NCI-H2227 treated with DMSO at 0.1 percent for 48 hours (cell line): ENCODE results near the gene MGLL.

ENCODE experiments used
- DNase-seq: peaks from one replicate; lab custom pipeline; 2025; lab: John Stamatoyannopoulos, UW

Gene MGLL

DNA sequence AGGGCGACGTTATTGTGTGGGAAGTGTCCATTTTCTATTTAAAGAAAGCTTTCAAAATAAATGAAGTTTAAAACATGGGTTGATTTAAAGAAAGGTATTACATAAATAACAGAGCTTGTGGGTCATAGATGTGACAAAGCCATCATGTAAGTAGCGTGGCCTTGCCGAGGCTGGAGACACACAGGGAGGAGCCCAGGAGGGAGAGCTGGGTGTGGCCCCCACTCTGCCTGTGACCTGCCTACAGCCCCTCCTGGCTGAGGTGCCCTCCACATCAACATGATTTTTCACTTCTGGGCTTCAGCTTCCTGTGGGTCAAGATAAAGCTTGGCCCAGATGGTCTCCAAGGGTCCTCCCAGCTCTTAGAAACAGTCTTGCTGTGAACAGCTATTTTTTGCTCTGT lies 12.5 kb upstream of the MGLL start:
- DNase-seq: no peak

DNA sequence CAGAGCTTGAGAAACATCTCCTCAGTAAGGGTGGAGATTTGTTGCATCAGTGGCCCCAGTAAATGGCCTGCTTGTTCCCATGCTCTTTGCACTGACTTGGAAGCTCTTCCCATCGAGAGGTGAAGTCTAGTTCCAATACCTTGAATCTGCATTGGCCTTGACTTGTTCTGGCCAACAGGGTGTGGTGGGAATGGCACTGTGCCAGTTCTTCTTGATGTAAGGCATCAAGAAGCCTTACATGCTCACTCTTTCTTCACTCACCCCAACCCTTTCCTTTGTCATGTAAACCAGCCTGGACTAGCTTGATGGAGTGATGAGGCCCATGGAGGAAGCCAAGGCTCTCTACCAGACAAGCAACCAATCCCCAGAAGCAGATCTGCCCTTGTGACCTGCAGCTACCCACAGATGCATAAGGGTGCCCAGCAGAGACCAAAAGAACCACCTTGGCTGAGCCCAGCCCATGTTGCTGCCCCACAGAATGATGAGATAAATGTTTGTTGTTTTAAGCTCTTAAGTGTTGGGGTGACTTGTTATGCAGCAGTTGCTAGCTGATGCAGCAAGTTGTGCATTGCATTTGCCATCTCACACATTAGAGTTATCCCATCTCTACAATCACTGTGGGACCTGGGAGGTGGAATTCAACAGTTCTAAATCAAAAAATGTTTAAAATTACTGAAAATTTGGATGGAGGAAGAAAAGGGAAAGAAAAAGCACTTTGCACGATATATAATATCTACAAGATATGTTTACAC lies 11.1 kb upstream of the MGLL start:
- no peak for DNase-seq

DNA sequence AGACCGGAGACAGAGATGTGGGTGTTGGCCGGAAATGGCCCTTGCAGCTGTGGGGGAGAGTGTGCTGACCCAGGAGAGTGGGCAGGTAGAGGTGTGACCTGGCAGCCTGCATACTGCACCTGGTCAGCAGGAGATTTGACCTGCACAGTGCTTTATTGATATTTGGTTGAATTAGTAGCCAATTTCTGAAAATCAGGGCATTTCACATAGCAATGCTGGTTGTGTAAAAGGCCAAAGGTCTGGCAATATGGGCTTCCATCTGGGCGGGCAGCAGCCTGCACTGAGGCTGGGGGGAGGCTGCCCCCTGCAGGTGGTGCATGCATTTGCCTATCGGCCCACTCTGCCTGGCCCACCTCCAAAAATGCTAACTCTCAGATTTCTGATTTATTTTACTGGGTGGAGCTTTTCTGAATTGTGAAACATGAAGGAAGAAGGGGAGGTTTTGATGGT lies 9.4 kb upstream of the MGLL start:
- DNase-seq: no peak

DNA sequence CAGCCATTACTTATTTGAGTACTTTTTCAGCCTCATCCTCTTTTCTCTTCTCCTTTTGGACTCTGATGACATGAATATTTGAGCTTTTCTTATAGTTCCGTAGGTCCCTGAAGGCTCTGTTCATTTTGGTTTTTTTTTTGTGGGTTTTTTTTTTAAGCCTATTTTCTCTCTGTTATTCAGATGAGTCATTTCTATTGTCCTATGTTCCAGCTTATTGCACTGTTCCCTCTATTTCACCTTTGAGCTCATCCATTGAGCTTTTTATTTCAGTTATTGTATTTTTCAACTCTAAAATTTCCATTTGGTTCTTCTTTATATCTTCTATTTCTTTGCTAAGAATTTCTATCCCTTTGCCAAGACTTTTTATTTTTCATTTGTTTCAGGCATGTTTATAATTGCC lies 7.2 kb upstream of the MGLL start:
- no peak for DNase-seq

DNA sequence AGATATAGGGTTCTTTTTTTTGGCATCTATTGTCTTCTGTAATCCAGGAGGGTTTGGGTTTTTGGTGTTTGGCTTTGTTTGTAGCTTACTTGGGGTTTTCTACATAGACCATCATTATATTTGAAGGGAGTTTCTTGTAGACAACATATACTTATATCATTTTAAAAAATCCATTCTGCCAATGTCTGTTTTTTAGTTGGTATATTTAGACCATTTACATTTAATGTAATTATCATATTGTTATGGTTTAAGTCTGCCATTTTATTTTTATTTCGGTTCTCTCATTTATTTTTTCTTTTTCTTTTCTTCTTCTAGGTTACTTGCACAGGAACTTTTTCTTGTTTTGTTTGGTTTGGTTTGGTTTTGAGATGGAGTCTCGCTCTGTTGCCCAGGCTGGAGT lies 5.5 kb upstream of the MGLL start:
- DNase-seq: no peak

DNA sequence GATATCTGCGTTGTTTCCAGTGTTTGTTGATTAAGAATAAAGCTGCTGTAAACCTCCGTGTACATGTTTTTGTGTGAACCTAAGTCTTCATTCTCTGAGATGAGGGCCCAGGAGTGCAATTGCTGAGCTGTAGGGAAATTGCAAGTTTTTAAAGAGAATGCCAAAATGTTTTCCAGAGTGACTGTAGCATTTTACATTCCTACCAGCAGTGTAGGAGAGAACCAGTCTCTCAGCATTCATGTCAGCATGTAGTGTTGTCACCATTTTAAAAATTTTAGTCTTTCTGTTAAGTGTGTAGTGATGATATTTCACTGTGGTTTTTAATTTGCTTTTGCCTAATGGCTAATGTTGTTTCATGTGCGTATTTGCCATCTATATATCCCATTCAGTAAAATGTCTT lies 3.4 kb upstream of the MGLL start:
- DNase-seq: no peak

DNA sequence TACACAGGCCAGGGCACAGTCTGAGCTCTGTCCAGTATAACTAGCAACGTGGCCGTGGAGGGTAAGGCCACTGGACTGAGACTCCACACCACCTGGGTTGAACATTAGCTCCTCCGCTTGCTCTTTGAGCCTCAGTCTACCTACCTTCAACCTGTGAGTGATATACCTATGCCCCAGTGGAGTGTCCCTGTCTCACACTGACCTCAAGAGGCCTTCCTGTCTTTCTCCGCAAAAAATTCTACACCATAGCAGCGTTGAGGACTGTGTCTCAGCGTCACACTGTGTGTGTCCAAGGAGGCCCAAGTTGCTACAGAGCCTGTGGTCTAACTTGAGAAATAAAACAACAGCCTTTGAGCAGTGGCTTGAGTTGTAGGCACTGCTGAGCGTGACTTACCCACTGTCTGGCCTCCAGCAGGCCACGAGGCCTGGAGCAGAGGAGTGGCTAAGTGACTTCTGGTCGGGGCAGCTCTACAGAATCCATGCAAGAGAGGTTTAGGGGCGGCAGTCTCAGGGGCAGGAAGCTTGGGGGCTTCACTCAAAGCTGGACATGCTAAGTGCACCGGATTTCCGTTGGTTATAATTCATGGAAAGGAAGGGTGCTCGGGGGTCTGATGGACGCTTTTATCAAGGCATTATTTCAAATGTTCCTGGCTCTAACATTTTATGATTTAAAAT lies 2.0 kb upstream of the MGLL start:
- DNase-seq: no peak

DNA sequence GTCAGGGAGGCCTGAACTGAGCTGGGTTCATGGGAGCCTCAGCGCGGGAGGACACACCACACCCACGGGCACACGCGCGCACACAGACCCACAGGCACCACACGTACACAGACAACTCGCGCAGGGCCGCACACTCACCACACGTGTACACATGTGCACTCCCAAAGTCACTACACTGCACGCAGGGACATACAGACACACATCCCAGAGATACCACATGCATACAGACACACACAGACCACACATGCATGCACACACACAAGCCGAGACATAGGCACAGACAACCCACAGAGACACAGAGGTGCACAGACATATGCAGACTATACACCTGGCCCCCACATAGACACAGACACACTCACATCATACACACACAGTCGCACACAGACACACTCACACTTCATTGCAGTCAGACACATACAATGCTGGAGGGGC lies 1.1 kb upstream of the MGLL start:
- no peak for DNase-seq

DNA sequence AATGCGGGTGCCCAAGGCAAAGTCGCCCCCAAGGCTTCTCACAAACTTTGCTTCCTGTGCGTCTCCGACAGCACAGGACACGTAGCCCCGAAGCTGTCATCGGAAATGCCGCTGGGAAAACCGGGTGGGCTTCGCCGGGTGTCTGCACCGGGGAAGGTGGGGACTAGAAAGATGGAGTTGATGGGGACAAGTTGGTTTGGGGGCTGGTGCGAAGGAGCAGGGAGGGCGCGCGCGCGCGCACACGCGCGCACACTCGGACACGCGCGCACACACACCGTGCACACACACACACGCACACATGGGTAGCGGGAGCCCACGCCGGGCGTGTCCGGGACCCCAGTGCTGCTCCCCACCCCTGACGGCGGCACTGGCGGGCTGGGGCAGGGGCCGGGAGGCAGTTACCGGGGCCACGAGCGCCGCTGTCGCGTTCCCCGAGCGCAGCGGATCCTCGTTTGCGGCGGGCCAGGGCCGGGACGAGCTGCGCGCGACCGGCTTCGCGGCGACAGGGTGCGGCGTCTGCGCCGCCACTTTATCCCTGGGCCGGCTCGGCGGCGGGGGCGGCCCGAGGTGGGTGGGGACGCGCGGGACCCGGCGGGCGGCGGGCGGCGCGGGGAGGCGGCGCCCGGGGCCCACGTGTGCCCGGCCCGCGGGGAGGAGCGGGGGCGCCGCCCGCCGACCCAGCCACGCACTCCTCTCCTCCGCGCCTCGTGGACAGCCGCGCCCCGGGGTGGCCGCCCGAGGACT lies 539 bp upstream of the MGLL start:
- no peak for DNase-seq

DNA sequence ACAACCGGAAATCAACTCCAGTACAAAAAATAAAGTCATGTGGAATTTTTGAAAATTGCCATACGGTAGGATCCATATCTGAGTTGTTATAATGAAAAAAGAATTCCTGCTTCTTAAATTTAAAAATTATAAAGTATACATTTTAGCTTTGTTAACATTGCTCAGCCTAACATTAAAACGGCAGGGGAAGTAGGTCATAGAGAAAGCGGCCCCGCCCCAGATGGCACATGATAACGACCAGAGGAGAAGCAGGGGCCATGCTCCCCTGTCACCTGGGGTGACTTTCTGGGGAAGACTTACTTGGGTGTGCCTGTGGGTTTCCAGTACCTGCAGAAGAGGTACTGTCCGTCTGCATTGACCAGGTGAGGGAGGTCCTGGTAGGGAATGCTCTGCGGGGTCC lies 921 bp downstream of the MGLL start:
- DNase-seq: no peak

DNA sequence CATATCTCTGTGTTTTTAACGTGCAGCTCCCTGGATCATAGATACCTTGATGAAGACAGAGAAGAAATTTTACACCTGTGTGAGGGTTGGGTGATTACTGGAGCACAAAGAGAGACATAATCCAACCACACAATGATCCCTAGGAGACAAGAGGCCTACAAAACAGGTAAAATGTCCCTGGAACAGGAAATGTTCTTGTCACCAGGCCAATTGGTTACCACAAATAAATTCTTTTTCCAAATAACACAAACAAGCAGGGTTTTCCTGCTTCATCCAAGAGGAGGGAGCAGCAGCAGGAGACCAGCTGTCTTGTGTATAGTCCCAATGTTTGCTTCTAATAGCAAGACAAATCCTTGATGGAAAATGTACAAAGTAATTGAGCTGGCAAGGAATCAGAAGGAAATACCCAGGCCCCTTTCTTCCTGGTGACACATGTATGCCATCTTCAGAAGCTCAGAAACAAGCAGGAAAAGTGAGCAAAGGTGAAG lies 1.4 kb downstream of the MGLL start:
- DNase-seq: no peak

DNA sequence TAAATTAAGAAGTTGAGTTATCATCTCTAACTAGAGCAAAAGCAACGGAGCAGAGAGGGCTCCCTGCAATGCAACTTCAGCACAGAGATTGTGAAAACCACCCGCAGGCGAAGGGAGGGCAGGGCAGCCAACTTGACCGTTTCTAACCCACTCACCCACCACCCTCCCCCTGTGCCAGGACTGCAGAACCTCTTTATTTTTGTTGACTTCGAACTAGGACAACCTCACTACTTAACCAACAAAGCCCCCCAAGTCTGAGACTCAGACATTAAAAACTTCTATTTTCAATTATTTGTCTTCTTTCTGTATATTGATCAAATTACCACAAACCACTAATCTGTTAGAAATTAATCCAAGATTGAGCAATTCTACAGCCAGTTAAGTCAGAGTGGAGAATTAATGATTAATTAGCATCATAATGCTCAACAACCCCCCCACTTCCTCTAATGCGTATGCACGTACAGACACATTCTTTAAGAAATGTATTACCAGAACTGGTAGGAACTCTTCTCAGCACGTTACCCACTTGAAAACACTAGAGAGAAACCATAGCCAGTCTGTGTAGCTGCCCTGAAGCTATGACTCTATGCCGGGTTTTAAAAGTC lies 2.0 kb downstream of the MGLL start:
- no peak for DNase-seq

DNA sequence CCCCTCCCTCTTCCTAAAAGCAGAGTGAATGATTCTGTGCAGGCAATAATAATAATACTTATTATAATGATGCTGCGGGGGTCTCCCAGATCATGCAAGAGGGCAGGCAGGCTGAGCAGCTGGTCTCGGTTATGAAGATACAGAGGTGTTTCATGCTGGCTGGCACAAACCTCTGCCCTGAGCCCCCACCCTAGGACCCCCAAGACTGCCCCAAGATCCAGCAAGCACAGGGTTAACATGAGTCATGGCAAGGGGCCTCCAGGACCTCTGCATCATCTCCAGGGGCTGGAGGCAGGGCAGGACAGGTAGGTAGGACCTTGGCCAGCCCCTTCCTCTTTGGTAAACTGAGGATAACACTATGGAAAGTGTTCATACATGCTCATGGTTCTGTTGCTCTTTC lies 2.7 kb downstream of the MGLL start:
- no peak for DNase-seq

DNA sequence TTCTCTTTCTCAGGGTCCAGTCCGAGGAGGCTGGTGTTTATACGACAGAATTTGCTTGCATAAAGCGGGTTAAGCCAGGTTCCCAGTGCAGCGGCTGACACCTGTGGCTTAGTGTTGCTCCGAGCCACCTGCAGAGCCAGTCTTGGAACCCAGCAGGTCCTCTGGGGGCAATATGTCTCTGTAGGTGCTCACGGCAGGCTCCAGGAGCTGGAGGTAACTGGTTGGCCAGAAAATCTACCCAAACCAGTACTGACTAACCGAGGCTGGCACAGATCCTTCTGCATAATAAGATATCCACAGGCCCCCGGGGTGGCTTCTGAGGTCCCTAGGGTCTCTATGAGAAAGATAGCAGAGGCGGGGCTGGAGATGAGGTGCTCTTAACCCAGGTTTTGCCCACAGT lies 3.2 kb downstream of the MGLL start:
- DNase-seq: no peak

DNA sequence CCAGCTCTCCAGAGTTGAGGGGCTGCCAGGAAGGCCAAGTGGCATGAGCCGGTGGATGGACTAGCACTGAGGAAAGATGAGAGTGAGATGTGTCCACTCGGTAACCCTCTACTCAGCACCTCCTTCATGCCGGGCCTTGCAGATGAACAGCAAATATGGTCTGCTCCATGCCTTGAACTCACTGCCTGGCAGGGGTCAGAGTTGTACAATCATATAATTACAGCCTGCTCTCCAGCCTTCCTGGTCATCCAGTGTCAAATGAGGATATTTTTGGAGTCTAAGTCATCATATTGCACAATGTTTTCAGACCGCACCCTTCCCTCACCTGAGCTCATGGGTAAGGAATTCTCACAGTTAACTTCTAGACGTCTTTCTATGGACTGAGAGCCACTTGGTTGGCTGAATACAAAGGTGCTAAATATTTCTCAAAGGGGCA lies 4.9 kb downstream of the MGLL start:
- DNase-seq: no peak

DNA sequence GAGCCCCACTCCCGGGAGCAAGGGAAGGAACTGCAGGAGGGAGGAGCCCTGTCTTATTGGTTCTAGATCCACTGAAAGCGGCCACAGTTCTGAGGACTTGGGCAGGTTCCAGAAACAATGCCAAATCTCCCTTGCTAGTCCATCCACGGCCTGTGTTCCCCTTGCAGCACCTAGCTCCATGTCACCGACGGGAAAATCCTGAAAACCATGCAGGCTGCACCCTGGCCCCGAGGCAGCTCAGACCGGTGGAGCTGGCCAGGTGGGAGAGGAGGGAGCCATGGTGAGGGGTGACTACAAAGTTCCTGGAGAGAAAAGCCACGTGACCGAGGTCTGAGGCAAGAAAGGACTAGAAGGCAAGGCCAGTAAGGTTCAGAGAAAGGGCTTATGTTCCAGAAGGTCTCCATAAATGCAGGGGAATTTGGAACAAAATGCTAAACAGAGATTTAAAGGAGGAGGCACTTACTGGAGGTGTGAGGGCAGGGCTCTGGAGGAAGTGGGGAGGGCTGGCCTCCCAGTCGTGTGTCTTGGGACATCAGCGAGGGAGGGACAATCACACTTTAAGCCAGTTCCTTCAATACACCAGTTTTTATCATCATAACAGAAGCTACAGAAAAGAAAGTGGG lies 5.4 kb downstream of the MGLL start:
- DNase-seq: no peak

DNA sequence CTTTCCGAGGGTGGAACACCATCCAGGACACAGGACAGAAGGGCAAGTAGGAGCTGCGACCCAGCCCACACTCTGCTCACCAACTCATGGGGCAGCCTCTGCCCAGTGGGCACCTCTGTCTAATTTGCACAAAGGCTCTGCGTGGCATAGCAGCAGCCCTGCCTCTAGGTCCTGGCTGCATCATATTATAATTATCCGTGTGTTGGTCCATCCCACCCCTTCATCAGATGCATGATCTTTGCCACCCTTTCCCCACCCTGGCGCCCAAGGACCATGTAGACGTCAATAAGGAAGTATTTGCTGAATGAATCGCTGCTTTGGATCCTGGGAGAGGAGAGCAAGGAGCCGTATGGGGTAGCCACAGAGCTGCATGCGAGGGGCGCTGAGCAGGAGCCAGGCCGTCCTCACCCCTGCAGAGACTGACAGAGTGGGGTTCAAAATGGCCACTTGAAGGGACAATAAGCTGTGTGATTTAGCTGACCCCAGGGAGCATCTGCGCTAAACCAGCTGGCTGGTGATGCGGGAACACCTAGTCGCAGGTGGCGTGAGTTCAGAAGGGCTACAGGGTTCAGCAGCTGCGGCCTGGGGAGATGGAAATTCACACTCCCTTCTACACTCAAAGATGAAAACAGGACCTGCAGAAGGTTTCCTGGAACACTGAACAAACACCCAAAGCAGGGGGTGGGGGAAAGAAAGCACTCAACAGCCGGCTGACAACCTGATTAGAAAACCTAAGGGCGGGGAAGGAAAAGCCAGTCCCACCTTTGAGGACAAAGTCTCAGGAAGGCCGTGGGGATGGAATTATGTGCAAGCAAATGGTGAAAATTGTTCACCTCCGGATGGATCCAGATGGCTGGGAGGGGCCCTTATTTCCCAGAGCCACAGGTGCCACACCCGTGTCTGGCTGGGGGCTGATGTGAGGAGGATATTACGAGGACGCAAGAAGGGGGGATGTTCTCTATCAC lies 6.4 kb downstream of the MGLL start:
- DNase-seq: no peak

DNA sequence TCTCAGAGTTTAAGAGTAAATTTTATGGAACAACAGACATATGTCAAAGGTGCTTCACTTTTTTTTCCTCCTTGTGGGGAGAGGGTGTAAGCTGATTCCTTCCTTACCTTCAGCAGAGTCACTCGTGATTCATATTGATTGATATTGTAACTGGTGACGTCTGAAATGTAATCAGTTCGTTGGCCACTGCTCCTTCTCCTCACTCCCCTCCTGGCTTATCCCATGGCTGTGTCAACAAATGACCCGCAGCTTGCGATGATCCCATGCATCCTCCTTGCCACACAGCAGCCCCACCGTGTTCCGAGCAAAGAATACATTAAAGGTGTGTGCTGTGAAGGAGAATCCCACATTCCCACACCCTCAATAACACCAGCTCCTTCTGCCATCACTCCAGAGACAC lies 7.3 kb downstream of the MGLL start:
- no peak for DNase-seq

DNA sequence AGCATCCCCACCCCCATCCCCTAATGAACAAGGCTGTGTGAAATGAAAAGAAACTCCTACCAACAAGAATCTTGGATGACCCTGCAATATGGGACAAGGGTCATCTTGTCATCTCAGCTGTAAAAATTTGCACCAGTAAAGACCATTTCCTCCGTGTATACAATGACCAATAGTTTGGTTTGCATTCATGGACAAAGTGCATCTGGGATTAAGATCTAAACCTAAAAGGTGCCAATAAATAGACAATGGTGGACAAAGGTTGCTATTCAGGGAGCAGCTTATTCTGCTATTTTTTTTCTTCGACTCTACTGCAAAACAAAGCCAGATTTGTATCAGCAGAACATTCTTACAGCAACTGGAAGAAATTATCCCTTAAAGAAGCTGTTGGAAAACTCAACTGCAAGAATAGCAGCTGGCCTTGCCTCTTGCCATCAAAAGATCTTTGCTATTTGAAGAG lies 8.0 kb downstream of the MGLL start:
- DNase-seq: no peak

DNA sequence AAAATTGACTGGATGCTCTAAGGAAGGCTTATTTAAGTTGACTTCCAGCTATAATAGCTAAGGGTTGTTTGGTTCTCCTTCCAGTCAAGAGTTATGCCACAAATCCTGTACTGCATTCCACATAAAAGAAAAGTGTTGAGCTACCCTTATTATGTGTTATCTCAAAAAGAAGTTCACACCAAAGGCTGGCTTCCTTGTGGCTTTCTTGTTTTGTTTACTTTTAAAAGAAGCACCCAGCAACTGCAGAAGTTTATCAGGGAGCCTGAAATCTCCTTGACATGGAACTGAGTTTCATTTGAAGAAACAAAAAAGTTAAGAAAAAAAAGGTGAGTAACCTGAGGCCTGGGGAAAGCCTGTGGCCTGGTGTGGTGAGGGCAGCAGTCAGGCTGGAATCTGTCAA lies 10.2 kb downstream of the MGLL start:
- no peak for DNase-seq

DNA sequence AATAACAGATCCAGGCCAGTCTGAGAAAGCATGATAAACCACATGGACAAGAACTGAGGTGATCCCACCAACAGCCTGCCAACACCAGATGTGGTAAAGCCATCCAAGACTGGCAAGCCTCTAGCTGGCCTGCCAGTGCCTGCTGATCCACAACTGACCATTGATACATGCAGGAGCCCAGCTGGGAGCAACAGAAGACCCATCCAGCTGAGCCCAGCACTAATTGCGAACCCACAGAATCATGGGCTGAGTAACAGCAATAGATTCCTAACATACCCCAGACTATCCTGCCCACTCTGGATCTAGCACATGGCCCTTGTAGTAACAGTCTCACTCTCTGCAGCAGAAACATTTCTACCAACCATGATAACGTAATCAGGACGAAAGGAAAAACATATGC lies 10.6 kb downstream of the MGLL start:
- no peak for DNase-seq
